Endothelial cell of umbilical vein (primary cell): ENCODE results near the gene CD83. TPM values are rescaled to one million over a fixed set of nuclear protein-coding genes. Genes with fewer than 3 reads are reported as not detected.

Experiments used
- BruUV-seq: library from RNA; stranded (reverse); fragments of 400-500 nt; replicated peaks from 2 replicates; lab custom pipeline; 2021; lab: Mats Ljungman, UMichigan
- CTCF ChIA-PET: fragments of 300-600, 350-600 bp; sonication (Branson Sonifier 250); formaldehyde crosslinking; loops from one replicate; lab custom pipeline; 2021; ENCODE audit warnings: antibody characterized with exemption, inconsistent platforms; lab: Charles Lee
- POLR2A ChIA-PET: fragments of 300-600, 350-600 bp; sonication (Branson Sonifier 250); formaldehyde crosslinking; loops from one replicate; lab custom pipeline; 2021; ENCODE audit warnings: antibody characterized with exemption, inconsistent platforms; lab: Charles Lee
- DNase-seq: peaks from one replicate; pipeline ENCODE4 v3.0.0-alpha.2; 2011; ENCODE audit warnings: low read depth, low spot score
- FAIRE-seq: peaks from 2 replicates; lab custom pipeline; 2011; peaks lifted over from hg19 to GRCh38; lab: Jason Lieb, UNC
- H2AFZ ChIP-seq: 2 replicates; pipeline ENCODE4 v1.6.0; 2012; ENCODE audit warnings: low read depth, low read length, control low read depth, inconsistent platforms
- H3K27ac ChIP-seq: 2 replicates; pipeline ENCODE4 v1.5.1; 2011; ENCODE audit warnings: low read depth, mild to moderate bottlenecking, control low read depth, low read length, moderate library complexity; ENCODE audit not compliant: insufficient read depth
- H3K27me3 ChIP-seq, 2 experiments: 2 replicates each; pipeline versions ENCODE4 v1.6.0 to v1.6.1; 2011; ENCODE audit warnings: low read length in 2 of 2, mixed read lengths in 1 of 2; ENCODE audit not compliant: control insufficient read depth in 2 of 2, insufficient read depth in 2 of 2
- H3K36me3 ChIP-seq, 2 experiments: 2 replicates in 1 of 2; 3 replicates in 1 of 2; pipeline ENCODE4 v1.5.1; 2011; ENCODE audit warnings: low read length in 2 of 2, mild to moderate bottlenecking in 1 of 2, moderate library complexity in 1 of 2; ENCODE audit not compliant: control insufficient read depth in 2 of 2, insufficient read depth in 2 of 2; ENCODE audit errors: extremely low read depth in 1 of 2
- H3K4me1 ChIP-seq: 3 replicates; pipeline ENCODE4 v1.5.1; 2011; ENCODE audit warnings: mild to moderate bottlenecking, low read length; ENCODE audit not compliant: control insufficient read depth, insufficient read depth; ENCODE audit errors: extremely low read depth
- H3K4me2 ChIP-seq: 2 replicates; pipeline ENCODE4 v1.6.1; 2011; ENCODE audit warnings: low read length, control low read depth, mixed read lengths; ENCODE audit not compliant: insufficient read depth
- H3K4me3 ChIP-seq, 3 experiments: fragments of 200-600 bp in 1 of 3; sonication (generic), shearing (Covaris generic) in 1 of 3; replicated peaks in 1 of 3; 2 replicates each; pipeline ENCODE4 v1.5.1; 2011 to 2016; ENCODE audit warnings: control low read depth in 3 of 3, low read length in 3 of 3, mild to moderate bottlenecking in 2 of 3, inconsistent platforms in 1 of 3, low read depth in 1 of 3, moderate library complexity in 1 of 3; ENCODE audit not compliant: insufficient read depth in 1 of 3
- H3K79me2 ChIP-seq: 2 replicates; pipeline ENCODE4 v1.6.0; 2012; ENCODE audit warnings: low read length, inconsistent platforms; ENCODE audit not compliant: control insufficient read depth, insufficient read depth
- H3K9ac ChIP-seq: replicated peaks from 2 replicates; pipeline ENCODE3; 2011; ENCODE audit warnings: low read length, control low read depth; ENCODE audit not compliant: insufficient read depth; ENCODE audit errors: extremely low read depth
- H3K9me1 ChIP-seq: replicated peaks from 3 replicates; pipeline ENCODE4 v1.6.0; 2011; ENCODE audit warnings: mild to moderate bottlenecking, low read length; ENCODE audit not compliant: control insufficient read depth, insufficient read depth; ENCODE audit errors: extremely low read depth
- H3K9me3 ChIP-seq: replicated peaks from 2 replicates; pipeline ENCODE4 v1.5.1; 2012; ENCODE audit warnings: low read length, inconsistent platforms; ENCODE audit not compliant: control insufficient read depth, insufficient read depth
- H4K20me1 ChIP-seq: replicated peaks from 2 replicates; pipeline ENCODE3; 2011; ENCODE audit warnings: mild to moderate bottlenecking, low read length; ENCODE audit not compliant: control insufficient read depth, insufficient read depth; ENCODE audit errors: extremely low read depth
- CTCF ChIP-seq, 2 donors: IDR thresholded peaks; 1 replicate in 1 of 2; 2 replicates in 1 of 2; pipeline ENCODE4 v1.5.1; 2011; ENCODE audit warnings: low read length in 2 of 2, mild to moderate bottlenecking in 2 of 2, moderate library complexity in 2 of 2, control low read depth in 1 of 2, inconsistent platforms in 1 of 2, low read depth in 1 of 2; ENCODE audit not compliant: insufficient read depth in 1 of 2; ENCODE audit errors: extremely low read depth in 1 of 2
- EZH2 ChIP-seq: IDR thresholded peaks from 2 replicates; pipeline ENCODE4 v1.6.1; 2012; ENCODE audit warnings: borderline replicate concordance, low read depth, mild to moderate bottlenecking, moderate library complexity, low read length, inconsistent platforms; ENCODE audit not compliant: severe bottlenecking
- FOS ChIP-seq: IDR thresholded peaks from 2 replicates; pipeline ENCODE4 v1.6.1; 2011; ENCODE audit warnings: mild to moderate bottlenecking, low read length, moderate library complexity, borderline replicate concordance; ENCODE audit not compliant: insufficient read depth
- GATA2 ChIP-seq: IDR thresholded peaks from 2 replicates; pipeline ENCODE4 v1.7.0; 2011; ENCODE audit warnings: low read depth, mild to moderate bottlenecking, moderate library complexity, mixed read lengths, low read length; ENCODE audit not compliant: insufficient read length, insufficient read depth
- JUN ChIP-seq: IDR thresholded peaks from 2 replicates; pipeline ENCODE4 v1.6.1; 2011; ENCODE audit warnings: borderline replicate concordance, low read depth; ENCODE audit not compliant: insufficient read length, insufficient read depth
- MAX ChIP-seq: IDR thresholded peaks from 2 replicates; pipeline ENCODE4 v1.6.1; 2011; ENCODE audit not compliant: insufficient read depth, insufficient read length
- MYC ChIP-seq: IDR thresholded peaks from one replicate; pipeline ENCODE4 v1.6.1; 2011; ENCODE audit warnings: mild to moderate bottlenecking, low read depth, low read length
- POLR2A ChIP-seq: IDR thresholded peaks from 2 replicates; pipeline ENCODE4 v1.6.1; 2012; ENCODE audit warnings: low read depth, mild to moderate bottlenecking, control low read depth, low read length
- POLR2AphosphoS5 ChIP-seq: IDR thresholded peaks from 2 replicates; pipeline ENCODE4 v1.6.1; 2012; ENCODE audit warnings: low read depth, mild to moderate bottlenecking, control low read depth, low read length, moderate library complexity; ENCODE audit not compliant: insufficient read depth
- dilution Hi-C: fragments of 300-500 bp; cut with MboI; formaldehyde crosslinking; loops from one replicate; pipeline ENCODE4 v1.15.0; 2019; ENCODE audit warnings: low sequenced_read_pairs; ENCODE audit not compliant: extremely low pct_ligation_motif_present
- intact Hi-C: fragments of 100-400 bp; cut with micrococcal nuclease; formaldehyde crosslinking; loops from one replicate; pipeline ENCODE4 v1.10.0; 2022
- polyA plus RNA-seq, 4 experiments: library from polyadenylated mRNA; depleted of rRNA in 3 of 4; stranded (reverse) in 3 of 4; unstranded in 1 of 4; fragments of >200 nt; gene quantifications; 2 replicates each; pipeline versions ENCODE4 v1.2.1 to v1.2.3, GENCODE V29; 2011 to 2012; ENCODE audit warnings: missing spikeins in 1 of 4
- total RNA-seq: library from RNA; stranded (reverse); gene quantifications from 2 replicates; pipeline ENCODE4 v1.2.3, GENCODE V29; 2021

CD83 gene
- total and polyA plus RNA-seq, 2 donors (not counting 3 experiments of a cell fraction or from before 2014, with no cell fraction given), result 0.40 to 0.46 TPM

GRCh38 chr6:14166839-14167238 is 49.3 kb downstream of the CD83 start:
- intact Hi-C loops, result no loop called here
- H3K27me3 ChIP-seq, result no peaks in the 10 kb centered on the region
- no peaks in the 10 kb centered on the region for H3K9me1 ChIP-seq
- ChIA-PET POLR2A (no interaction called here), CTCF (no interaction called here)
- no peaks in the 10 kb centered on the region for H3K36me3 ChIP-seq
- FAIRE-seq (no peak), DNase-seq (no peak)
- H3K79me2 ChIP-seq, result no peaks in the 10 kb centered on the region
- no TSS peak for BruUV-seq
- no peak overlapping the region for H2AFZ ChIP-seq
- no peaks in the 10 kb centered on the region for H3K4me1 ChIP-seq
- no peak overlapping the region for H3K4me2 ChIP-seq
- TF ChIP-seq EZH2 (no peak), JUN (no peak), CTCF (IDR thresholded peaks at IDR 0.05; ENCODE audit: extremely low read depth in 1 of 2, insufficient read depth in 1 of 2, low read depth in 1 of 2, low read length in 2 of 2) (no peak), POLR2AphosphoS5 (no peak), MYC (no peak), FOS (no peak), MAX (no peak), POLR2A (no peak), GATA2 (no peak)
- H3K27ac ChIP-seq, result no peak overlapping the region
- H3K9me3 ChIP-seq, result no peaks in the 10 kb centered on the region
- no peak overlapping the region for H3K4me3 ChIP-seq
- H3K9ac ChIP-seq, result no peak overlapping the region
- dilution Hi-C loops, result no loop called here
- no peaks in the 10 kb centered on the region for H4K20me1 ChIP-seq
